H9 (cell line): Measurements from ENCODE around the gene RPL22. TPM values are rescaled to one million over a fixed set of nuclear protein-coding genes. Genes with fewer than 3 reads are reported as not detected.

Experiments
- DNase-seq: peaks from one replicate; pipeline ENCODE4 v3.0.0-alpha.2; 2017
- H2AFZ ChIP-seq: one replicate; pipeline ENCODE4 v1.6.1; 2013; ENCODE audit warnings: mild to moderate bottlenecking, low read length, control low read depth, moderate library complexity
- H2AK5ac ChIP-seq: 2 replicates; pipeline ENCODE4 v1.6.1; 2013; ENCODE audit warnings: low read length, control low read depth, mixed read lengths; ENCODE audit not compliant: insufficient read length
- H2BK120ac ChIP-seq: one replicate; pipeline ENCODE4 v1.6.1; 2013; ENCODE audit warnings: low read depth, mild to moderate bottlenecking, low read length, control low read depth, inconsistent platforms; ENCODE audit not compliant: poor library complexity, severe bottlenecking
- H2BK12ac ChIP-seq: 2 replicates; pipeline ENCODE4 v1.6.1; 2013; ENCODE audit warnings: low read length, control low read depth, mixed read lengths, low read depth; ENCODE audit not compliant: insufficient read length
- H2BK15ac ChIP-seq: 2 replicates; pipeline ENCODE4 v1.6.1; 2013; ENCODE audit warnings: low read depth, low read length, control low read depth
- H2BK20ac ChIP-seq: one replicate; pipeline ENCODE4 v1.6.1; 2013; ENCODE audit warnings: low read depth, mild to moderate bottlenecking, low read length, control low read depth, inconsistent platforms; ENCODE audit not compliant: poor library complexity, severe bottlenecking
- H2BK5ac ChIP-seq: 2 replicates; pipeline ENCODE4 v1.6.1; 2013; ENCODE audit warnings: low read length, control low read depth, mixed read lengths; ENCODE audit not compliant: insufficient read length
- H3K14ac ChIP-seq: 2 replicates; pipeline ENCODE4 v1.6.1; 2013; ENCODE audit warnings: low read length, control low read depth; ENCODE audit not compliant: insufficient read depth
- H3K18ac ChIP-seq: 2 replicates; pipeline ENCODE4 v1.6.1; 2013; ENCODE audit warnings: low read depth, mild to moderate bottlenecking, mixed read lengths, low read length, control low read depth; ENCODE audit not compliant: insufficient read length
- H3K23ac ChIP-seq: 2 replicates; pipeline ENCODE4 v1.6.1; 2013; ENCODE audit warnings: low read length, control low read depth, mixed read lengths, low read depth; ENCODE audit not compliant: insufficient read length
- H3K23me2 ChIP-seq: 2 replicates; pipeline ENCODE4 v1.6.1; 2013; ENCODE audit warnings: low read depth, mild to moderate bottlenecking, mixed read lengths, low read length, control low read depth; ENCODE audit not compliant: insufficient read length, poor library complexity, severe bottlenecking
- H3K27ac ChIP-seq: 2 replicates; pipeline ENCODE4 v1.5.1; 2013; ENCODE audit warnings: low read length, control low read depth, mixed read lengths, low read depth; ENCODE audit not compliant: insufficient read length
- H3K27me3 ChIP-seq: 2 replicates; pipeline ENCODE4 v1.6.1; 2013; ENCODE audit warnings: low read length, control low read depth, inconsistent platforms; ENCODE audit not compliant: insufficient read depth
- H3K4ac ChIP-seq: 2 replicates; pipeline ENCODE4 v1.6.1; 2013; ENCODE audit warnings: low read depth, mild to moderate bottlenecking, control low read depth, inconsistent platforms, low read length, moderate library complexity
- H3K4me1 ChIP-seq: 2 replicates; pipeline ENCODE4 v1.6.1; 2013; ENCODE audit warnings: low read length, control low read depth, inconsistent platforms; ENCODE audit not compliant: insufficient read depth
- H3K4me2 ChIP-seq: 2 replicates; pipeline ENCODE4 v1.6.1; 2013; ENCODE audit warnings: low read length, control low read depth, mixed read lengths; ENCODE audit not compliant: insufficient read length, insufficient read depth
- H3K56ac ChIP-seq: 2 replicates; pipeline ENCODE4 v1.6.1; 2013; ENCODE audit warnings: low read depth, mild to moderate bottlenecking, mixed read lengths, low read length, control low read depth; ENCODE audit not compliant: insufficient read length
- H3K79me1 ChIP-seq: 2 replicates; pipeline ENCODE4 v1.6.1; 2013; ENCODE audit warnings: low read depth, mild to moderate bottlenecking, moderate library complexity, low read length, control low read depth, inconsistent platforms; ENCODE audit not compliant: insufficient read depth, poor library complexity, severe bottlenecking
- H3K79me2 ChIP-seq: 2 replicates; pipeline ENCODE4 v1.6.1; 2013; ENCODE audit warnings: low read length, control low read depth, inconsistent platforms; ENCODE audit not compliant: insufficient read depth
- H3K9ac ChIP-seq: 2 replicates; pipeline ENCODE4 v1.6.1; 2013; ENCODE audit warnings: low read length, control low read depth, mixed read lengths; ENCODE audit not compliant: insufficient read length; ENCODE audit errors: extremely low read depth
- H3K9me3 ChIP-seq: one replicate; pipeline ENCODE4 v1.6.1; 2013; ENCODE audit warnings: low read depth, low read length, inconsistent platforms; ENCODE audit not compliant: control insufficient read depth
- H3T11ph ChIP-seq: one replicate; pipeline ENCODE4 v1.6.1; 2013; ENCODE audit warnings: mild to moderate bottlenecking, low read length, control low read depth, inconsistent platforms
- H4K20me1 ChIP-seq: one replicate; pipeline ENCODE4 v1.6.1; 2013; ENCODE audit not compliant: control insufficient read depth, insufficient read length, insufficient read depth
- H4K5ac ChIP-seq: 2 replicates; pipeline ENCODE4 v1.6.1; 2013; ENCODE audit warnings: low read depth, mild to moderate bottlenecking, mixed read lengths, low read length, control low read depth; ENCODE audit not compliant: insufficient read length
- H4K8ac ChIP-seq: replicated peaks from 2 replicates; pipeline ENCODE4 v1.6.1; 2013; ENCODE audit warnings: low read length, control low read depth, mixed read lengths, low read depth; ENCODE audit not compliant: insufficient read length
- H4K91ac ChIP-seq: 2 replicates; pipeline ENCODE4 v1.6.1; 2013; ENCODE audit warnings: low read depth, mild to moderate bottlenecking, moderate library complexity, mixed read lengths, low read length, control low read depth; ENCODE audit not compliant: insufficient read length
- H3K27ac Mint-ChIP-seq, 3 experiments: 2 replicates in 2 of 3; 3 replicates in 1 of 3; pipeline ENCODE4 v1.8.0; 2020 to 2021; ENCODE audit warnings: mixed read lengths in 3 of 3, mild to moderate bottlenecking in 1 of 3, moderate library complexity in 1 of 3
- H3K27me3 Mint-ChIP-seq: 2 replicates; pipeline ENCODE4 v1.8.0; 2021; ENCODE audit warnings: low read depth, mild to moderate bottlenecking, moderate library complexity, mixed read lengths
- H3K36me3 Mint-ChIP-seq, 3 experiments: 2 replicates in 2 of 3; 3 replicates in 1 of 3; pipeline ENCODE4 v1.8.0; 2020 to 2021; ENCODE audit warnings: low read depth in 3 of 3, mixed read lengths in 3 of 3; ENCODE audit not compliant: insufficient read depth in 1 of 3
- H3K4me1 Mint-ChIP-seq, 2 experiments: 2 replicates each; pipeline ENCODE4 v1.8.0; 2020; ENCODE audit warnings: mixed read lengths in 2 of 2
- H3K4me3 Mint-ChIP-seq, 2 experiments: 2 replicates in 1 of 2; 3 replicates in 1 of 2; pipeline ENCODE4 v1.8.0; 2020 to 2021; ENCODE audit warnings: mild to moderate bottlenecking in 2 of 2, mixed read lengths in 2 of 2, moderate library complexity in 1 of 2
- H3K9me3 Mint-ChIP-seq, 2 experiments: 2 replicates in 1 of 2; 3 replicates in 1 of 2; pipeline ENCODE4 v1.8.0; 2020; ENCODE audit warnings: mild to moderate bottlenecking in 2 of 2, mixed read lengths in 2 of 2, moderate library complexity in 1 of 2
- CTCF ChIP-seq: fragments of 200-600 bp; sonication (generic); conservative IDR thresholded peaks from 3 replicates; pipeline ENCODE4 v1.8.0; 2021; ENCODE audit warnings: antibody characterized with exemption, mild to moderate bottlenecking
- WGBS: extraction: QIAGEN DNeasy Blood & Tissue Kit; methylation state at CpG from one replicate; pipeline ENCODE4 v1.1.7; 2013; ENCODE audit warnings: missing lambda C conversion rate, low lambda C conversion rate, mixed read lengths; ENCODE audit not compliant: insufficient read length; ENCODE audit errors: extremely low coverage; 5-methylcytosine and 5-hydroxymethylcytosine counted together
- total RNA-seq: library from RNA; stranded (reverse); gene quantifications from 2 replicates; pipeline ENCODE4 v1.2.1, GENCODE V29; 2021

RPL22 gene
- total RNA-seq, 1 experiment from 2014 or later = 582 TPM

- Mint-ChIP-seq H3K27ac (no peak overlapping the region), H3K4me1 (peaks cover 2 to 9% of the 10 kb centered on the region in 2 experiments; a peak in 2 of 4 replicates), H3K4me3 (peak overlapping the region; percentile 55 to 81), H3K36me3 (no peaks in the 10 kb centered on the region), H3K27me3 (peaks cover 37% of the 10 kb centered on the region), H3K9me3 (no peaks in the 10 kb centered on the region)
- no peak overlapping the region for H2AK5ac ChIP-seq
- H2BK120ac ChIP-seq = no peak overlapping the region
- H3K4me1 ChIP-seq = no peaks in the 10 kb centered on the region
- no peak for TF ChIP-seq CTCF
- no peak overlapping the region for H4K8ac ChIP-seq
- no peak overlapping the region for H2AFZ ChIP-seq
- no peak overlapping the region for H2BK5ac ChIP-seq
- H3K18ac ChIP-seq = peak overlapping the region; percentile 37
- peak; percentile 94 for DNase-seq
- no peak overlapping the region for H3K4ac ChIP-seq
- peak overlapping the region; percentile 59; the same call in 1 of the 2 replicates for H3K14ac ChIP-seq
- H3K23me2 ChIP-seq = peaks cover 12% of the 10 kb centered on the region
- peaks cover 9% of the 10 kb centered on the region; the same call in 1 of the 2 replicates for H3K27me3 ChIP-seq
- no peak overlapping the region for H3T11ph ChIP-seq
- H4K5ac ChIP-seq = no peak overlapping the region
- no peak overlapping the region for H3K9ac ChIP-seq
- no peak overlapping the region for H4K91ac ChIP-seq
- H3K79me1 ChIP-seq = no peaks in the 10 kb centered on the region
- no peak overlapping the region for H3K23ac ChIP-seq
- H4K20me1 ChIP-seq = no peaks in the 10 kb centered on the region
- no peak overlapping the region for H2BK12ac ChIP-seq
- no peaks in the 10 kb centered on the region for H3K79me2 ChIP-seq
- peak overlapping the region; percentile 95 for H3K4me2 ChIP-seq
- no peaks in the 10 kb centered on the region for H3K9me3 ChIP-seq
- H3K56ac ChIP-seq = no peak overlapping the region
- H2BK20ac ChIP-seq = no peak overlapping the region
- no CpG with 5 or more reads among the region's 53 CpGs for WGBS
- no peak overlapping the region for H3K27ac ChIP-seq
- H2BK15ac ChIP-seq = no peak overlapping the region
Observed at GRCh38 chr1:6148497-6149241, 50.7 kb downstream of the RPL22 start.
